NCI-H82 treated with DMSO at 0.1 percent for 48 hours (cell line): ENCODE results near the gene HBD.
"Not testable (repeated sequence)": the region's sequence is repeated elsewhere in the genome, so short reads cannot be mapped to it uniquely, and the experiment has no call there.

Source experiments
- DNase-seq: peaks from one replicate; lab custom pipeline; 2025; ENCODE audit not compliant: unreplicated experiment; lab: John Stamatoyannopoulos, UW

Gene HBD

GRCh38 chr11:5234381-5234834, at the start of gene HBD:
Gene HBD (minus strand): TSS chr11:5234483. CDS start chr11:5234433, 50 bp downstream.
- no peak for DNase-seq

- no peak for DNase-seq
Measured at GRCh38 chr11:5283882-5284281, 49.6 kb upstream of the HBD start.

- no peak for DNase-seq
Measured at GRCh38 chr11:5283086-5283485, 48.8 kb upstream of the HBD start.

- no peak for DNase-seq
Measured at GRCh38 chr11:5282628-5283027, 48.3 kb upstream of the HBD start.

GRCh38 chr11:5281596-5281995, 47.3 kb upstream of the HBD start:
- DNase-seq: no peak

- no peak for DNase-seq
Measured at GRCh38 chr11:5280582-5281102, 46.4 kb upstream of the HBD start.

GRCh38 chr11:5279471-5280090, 45.3 kb upstream of the HBD start:
- DNase-seq: no peak

GRCh38 chr11:5277807-5278382, 43.6 kb upstream of the HBD start:
- DNase-seq: no peak

- no peak for DNase-seq
Measured at GRCh38 chr11:5276697-5277096, 42.4 kb upstream of the HBD start.

- no peak for DNase-seq
Measured at GRCh38 chr11:5275369-5276110, 41.3 kb upstream of the HBD start.

- DNase-seq: no peak
Measured at GRCh38 chr11:5274395-5274794, 40.1 kb upstream of the HBD start.

GRCh38 chr11:5272395-5273017, 38.2 kb upstream of the HBD start:
- no peak for DNase-seq

GRCh38 chr11:5269715-5270147, 35.4 kb upstream of the HBD start, which contains the start of gene HBE1:
Gene HBE1 (minus strand): TSS chr11:5269945. CDS start chr11:5269890, 55 bp downstream.
- no peak for DNase-seq

GRCh38 chr11:5267033-5267563, 32.8 kb upstream of the HBD start:
- no peak for DNase-seq

GRCh38 chr11:5266609-5267008, 32.3 kb upstream of the HBD start:
- no peak for DNase-seq

- no peak for DNase-seq
Measured at GRCh38 chr11:5265832-5266231, 31.5 kb upstream of the HBD start.

- DNase-seq: no peak
Measured at GRCh38 chr11:5258543-5259262, 24.4 kb upstream of the HBD start.

- DNase-seq: no peak
Measured at GRCh38 chr11:5257296-5257695, 23.0 kb upstream of the HBD start.

- not testable (repeated sequence) for DNase-seq
Measured at GRCh38 chr11:5254646-5255413, 20.5 kb upstream of the HBD start, which contains the start of gene HBG2. Gene HBG2 (minus strand): TSS chr11:5254781. CDS start chr11:5254728, 53 bp downstream.

- not testable (repeated sequence) for DNase-seq
Measured at GRCh38 chr11:5254023-5254422, 19.7 kb upstream of the HBD start.
